ENCODE measurements around the gene MAD1L1.
"Not testable (repeated sequence)": the region's sequence is repeated elsewhere in the genome, so short reads cannot be mapped to it uniquely, and the experiment has no call there.

DNA sequence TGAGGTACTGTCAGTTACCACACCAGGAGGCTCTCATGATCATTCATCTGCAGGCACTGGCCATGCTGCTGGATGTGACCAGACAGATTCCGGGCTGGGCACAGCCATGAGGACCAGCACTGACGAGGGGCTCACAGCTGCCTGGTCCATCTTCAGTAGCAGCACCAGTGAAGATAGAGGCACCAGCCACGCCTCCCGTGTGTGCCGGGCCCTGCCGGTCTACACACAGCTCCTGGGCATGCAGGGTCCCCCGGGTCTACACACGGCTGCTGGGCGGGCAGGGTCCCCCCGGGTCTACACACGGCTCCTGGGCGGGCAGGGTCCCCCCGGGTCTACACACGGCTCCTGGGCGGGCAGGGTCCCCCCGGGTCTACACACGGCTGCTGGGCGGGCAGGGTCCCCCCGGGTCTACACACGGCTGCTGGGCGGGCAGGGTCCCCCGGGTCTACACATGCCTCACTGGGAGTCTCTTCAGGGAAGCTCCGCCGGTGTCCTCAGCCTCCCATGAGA lies 236.8 kb downstream of the MAD1L1 start:
- TF ChIP-seq CTCF, POLR2A (IDR thresholded peaks at IDR 0.05): not testable (repeated sequence)
